Fibroblast of lung (primary cell): ENCODE data around the gene KIF16B. TPM values are rescaled to one million over a fixed set of nuclear protein-coding genes. Genes with fewer than 3 reads are reported as not detected.

Experiments
- DNase-seq, 2 donors: peaks; one replicate each; pipeline versions ENCODE4 v3.0.0 to v3.0.0-alpha.2; 2010; ENCODE audit warnings: low read depth in 2 of 2
- H2AFZ ChIP-seq: 2 replicates; pipeline ENCODE4 v1.5.1; 2012; ENCODE audit warnings: low read length, control low read depth, inconsistent platforms
- H3K27ac ChIP-seq: 2 replicates; pipeline ENCODE4 v1.5.1; 2011; ENCODE audit warnings: low read length, control low read depth; ENCODE audit not compliant: insufficient read depth
- H3K27me3 ChIP-seq: 2 replicates; pipeline ENCODE4 v1.5.1; 2011; ENCODE audit warnings: mild to moderate bottlenecking, low read length; ENCODE audit not compliant: control insufficient read depth, insufficient read depth
- H3K36me3 ChIP-seq: 2 replicates; pipeline ENCODE4 v1.5.1; 2011; ENCODE audit warnings: low read length; ENCODE audit not compliant: control insufficient read depth, insufficient read depth
- H3K4me1 ChIP-seq: 2 replicates; pipeline ENCODE4 v1.5.1; 2011; ENCODE audit warnings: low read length; ENCODE audit not compliant: control insufficient read depth, insufficient read depth; ENCODE audit errors: extremely low read depth
- H3K4me2 ChIP-seq: 2 replicates; pipeline ENCODE4 v1.5.1; 2011; ENCODE audit warnings: low read length, control low read depth; ENCODE audit not compliant: insufficient read depth; ENCODE audit errors: extremely low read depth
- H3K4me3 ChIP-seq, 4 experiments: fragments of 200-600 bp in 1 of 4; sonication (generic) in 1 of 4; replicated peaks in 1 of 4; 2 replicates each; pipeline ENCODE4 v1.5.1; 2011 to 2016; ENCODE audit warnings: low read length in 4 of 4, low read depth in 3 of 4, mild to moderate bottlenecking in 3 of 4, control low read depth in 2 of 4, inconsistent platforms in 1 of 4, mixed read lengths in 1 of 4; ENCODE audit not compliant: insufficient read depth in 1 of 4; ENCODE audit errors: control extremely low read depth in 1 of 4
- H3K79me2 ChIP-seq: 2 replicates; pipeline ENCODE4 v1.5.1; 2012; ENCODE audit warnings: mild to moderate bottlenecking, low read length, inconsistent platforms; ENCODE audit not compliant: control insufficient read depth, insufficient read depth
- H3K9ac ChIP-seq: 2 replicates; pipeline ENCODE4 v1.5.1; 2011; ENCODE audit warnings: mild to moderate bottlenecking, low read length, control low read depth; ENCODE audit not compliant: insufficient read depth
- H3K9me3 ChIP-seq: 2 replicates; pipeline ENCODE4 v1.5.1; 2012; ENCODE audit warnings: low read depth, low read length; ENCODE audit not compliant: control insufficient read depth, insufficient read depth
- H4K20me1 ChIP-seq: 2 replicates; pipeline ENCODE4 v1.5.1; 2011; ENCODE audit warnings: low read length; ENCODE audit not compliant: control insufficient read depth, insufficient read depth; ENCODE audit errors: extremely low read depth
- CTCF ChIP-seq, 2 donors: IDR thresholded peaks in 1 of 2; conservative IDR thresholded peaks in 1 of 2; 1 replicate in 1 of 2; 2 replicates in 1 of 2; pipeline ENCODE4 v1.5.1; 2011 to 2012; ENCODE audit warnings: low read length in 2 of 2, control low read depth in 1 of 2, inconsistent platforms in 1 of 2, low read depth in 1 of 2, mild to moderate bottlenecking in 1 of 2
- EZH2 ChIP-seq: IDR thresholded peaks from 2 replicates; pipeline ENCODE4 v1.5.1; 2012; ENCODE audit warnings: low read length, control low read depth, mild to moderate bottlenecking; ENCODE audit errors: missing control alignments
- polyA plus RNA-seq, 2 donors: library from polyadenylated mRNA; depleted of rRNA in 1 of 2; stranded (reverse) in 1 of 2; unstranded in 1 of 2; fragments of >200 nt; gene quantifications; 2 replicates each; pipeline ENCODE4 v1.2.1, GENCODE V29; 2011 to 2012; ENCODE audit warnings: missing spikeins in 1 of 2
- total RNA-seq: library from RNA; depleted of rRNA; stranded (reverse); fragments of >200 nt; gene quantifications from 2 replicates; pipeline ENCODE4 v1.2.1, GENCODE V29; 2014

Gene KIF16B
- total and polyA plus RNA-seq, 2 donors (not counting 1 experiment from before 2014, with no cell fraction given) = 7.7 to 17.3 TPM

- Histone ChIP-seq H3K4me2 (no peak overlapping the region), H3K36me3 (no peaks in the 10 kb centered on the region), H3K9me3 (no peaks in the 10 kb centered on the region), H3K4me1 (no peaks in the 10 kb centered on the region), H3K27me3 (no peaks in the 10 kb centered on the region), H3K79me2 (no peaks in the 10 kb centered on the region), H3K27ac (no peak overlapping the region), H4K20me1 (no peaks in the 10 kb centered on the region), H2AFZ (no peak overlapping the region), H3K4me3 (no peak overlapping the region), H3K9ac (no peak overlapping the region)
- TF ChIP-seq EZH2 (no peak), CTCF (conservative IDR thresholded peaks at IDR 0.05 in 1 of 2, IDR thresholded peaks at IDR 0.05 in 1 of 2; ENCODE audit: low read depth in 1 of 2, low read length in 2 of 2) (no peak)
- no peak for DNase-seq
Measured at GRCh38 chr20:16284385-16285100, 288.7 kb downstream of the KIF16B start.

- Histone ChIP-seq H3K27me3 (no peaks in the 10 kb centered on the region), H4K20me1 (no peaks in the 10 kb centered on the region), H2AFZ (no peak overlapping the region), H3K4me1 (no peaks in the 10 kb centered on the region), H3K9me3 (no peaks in the 10 kb centered on the region), H3K36me3 (no peaks in the 10 kb centered on the region), H3K79me2 (no peaks in the 10 kb centered on the region), H3K4me3 (no peak overlapping the region), H3K4me2 (no peak overlapping the region), H3K9ac (no peak overlapping the region), H3K27ac (no peak overlapping the region)
- DNase-seq = no peak
- TF ChIP-seq EZH2 (no peak), CTCF (conservative IDR thresholded peaks at IDR 0.05 in 1 of 2, IDR thresholded peaks at IDR 0.05 in 1 of 2; ENCODE audit: low read depth in 1 of 2, low read length in 2 of 2) (no peak)
Measured at GRCh38 chr20:16283978-16284377, 289.3 kb downstream of the KIF16B start.

- Histone ChIP-seq H3K36me3 (no peaks in the 10 kb centered on the region), H3K9me3 (no peaks in the 10 kb centered on the region), H3K4me3 (no peak overlapping the region), H2AFZ (no peak overlapping the region), H3K4me2 (no peak overlapping the region), H4K20me1 (no peaks in the 10 kb centered on the region), H3K27me3 (no peaks in the 10 kb centered on the region), H3K4me1 (no peaks in the 10 kb centered on the region), H3K79me2 (no peaks in the 10 kb centered on the region), H3K9ac (no peak overlapping the region), H3K27ac (no peak overlapping the region)
- TF ChIP-seq EZH2 (no peak), CTCF (conservative IDR thresholded peaks at IDR 0.05 in 1 of 2, IDR thresholded peaks at IDR 0.05 in 1 of 2; ENCODE audit: low read depth in 1 of 2, low read length in 2 of 2) (no peak)
- DNase-seq = no peak
Measured at GRCh38 chr20:16283307-16283706, 289.9 kb downstream of the KIF16B start.
